ENCODE measurements around the gene UTS2B.
A peak's percentile ranks its signal among the peaks of the same experiment; 100 is the strongest.
"Not testable (repeated sequence)": the region's sequence is repeated elsewhere in the genome, so short reads cannot be mapped to it uniquely, and the experiment has no call there.

The UTS2B gene

DNA sequence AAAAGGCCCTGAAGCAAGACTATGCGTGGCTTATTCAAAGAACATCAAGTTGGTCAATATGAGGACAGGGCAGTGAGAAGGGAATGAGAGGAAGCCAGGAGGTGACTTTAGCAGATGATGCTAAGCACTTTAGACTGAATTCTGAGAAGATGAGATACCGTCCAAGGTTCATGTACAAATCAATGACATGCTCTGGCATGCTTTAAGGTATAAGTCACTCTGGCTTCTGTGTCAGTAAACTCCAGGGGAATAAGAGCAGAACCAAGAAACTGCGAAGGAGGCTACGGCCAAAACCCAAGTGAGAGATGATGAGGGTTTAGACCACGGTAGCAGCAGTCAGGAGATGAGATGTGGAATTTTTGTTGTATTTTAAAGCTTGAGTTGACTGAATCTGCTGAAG, 10.0 kb downstream of the UTS2B start:
- no peak for DNase-seq

GRCh38 chr3:191316876-191317603, 13.3 kb downstream of the UTS2B start:
- no peak for DNase-seq

GRCh38 chr3:191314109-191314728, 16.1 kb downstream of the UTS2B start:
- no peak for DNase-seq

DNA sequence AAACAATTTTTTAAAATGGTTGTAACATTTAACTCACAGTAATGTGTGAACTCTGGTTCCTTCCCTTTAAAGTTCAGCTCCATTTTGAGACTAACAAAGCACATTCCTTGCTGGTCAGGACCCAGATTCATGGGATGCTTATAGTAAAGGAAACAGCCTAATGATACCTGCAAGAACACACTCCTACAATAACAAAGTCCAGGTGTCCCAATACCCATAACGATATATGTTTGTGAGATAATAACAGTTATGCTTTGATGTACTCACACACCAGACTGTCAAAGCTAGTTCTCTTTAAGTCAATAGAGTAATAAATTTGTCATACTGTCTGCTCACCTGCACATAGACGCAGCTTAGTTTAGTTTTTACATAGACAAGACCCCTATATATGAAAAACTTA, 17.0 kb downstream of the UTS2B start:
- no peak for DNase-seq

DNA sequence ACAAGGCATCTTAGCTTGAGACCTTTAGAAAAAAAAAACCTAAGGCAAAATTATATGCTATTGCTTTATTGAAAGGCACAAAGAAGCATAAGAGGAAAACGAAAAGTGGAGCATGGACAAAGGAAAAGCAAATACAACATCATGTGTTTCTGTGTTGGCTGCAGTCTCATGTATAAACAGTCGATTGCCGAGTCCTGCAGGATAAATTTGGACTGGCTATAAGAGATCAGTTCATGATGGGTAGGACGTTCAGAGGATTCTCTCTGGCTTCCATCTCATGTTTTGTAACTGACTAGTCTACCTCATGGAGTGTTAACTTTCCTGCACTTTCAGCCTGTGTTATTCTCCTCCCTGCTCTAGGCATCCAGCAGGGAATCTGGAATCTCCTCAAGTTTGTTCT, 23.0 kb downstream of the UTS2B start:
- no peak for DNase-seq

DNA sequence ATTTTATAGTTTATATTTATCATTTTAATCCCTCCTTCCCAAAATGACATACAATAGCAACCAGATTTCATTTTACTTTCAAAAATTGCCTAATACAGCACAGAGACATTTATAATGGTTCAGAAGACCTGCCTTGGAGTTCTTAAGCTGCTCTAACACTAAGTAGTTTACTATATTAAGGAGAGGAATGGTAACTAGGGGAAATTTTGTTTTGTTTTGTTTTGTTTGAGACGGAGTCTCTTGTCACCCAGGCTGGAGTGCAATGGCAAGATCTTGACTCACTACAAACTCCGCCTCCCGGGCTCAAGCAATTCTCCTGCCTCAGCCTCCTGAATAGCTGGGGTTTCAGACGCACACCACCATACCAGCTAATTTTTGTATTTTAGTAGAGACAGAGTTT, 23.9 kb downstream of the UTS2B start:
- DNase-seq: no peak

DNA sequence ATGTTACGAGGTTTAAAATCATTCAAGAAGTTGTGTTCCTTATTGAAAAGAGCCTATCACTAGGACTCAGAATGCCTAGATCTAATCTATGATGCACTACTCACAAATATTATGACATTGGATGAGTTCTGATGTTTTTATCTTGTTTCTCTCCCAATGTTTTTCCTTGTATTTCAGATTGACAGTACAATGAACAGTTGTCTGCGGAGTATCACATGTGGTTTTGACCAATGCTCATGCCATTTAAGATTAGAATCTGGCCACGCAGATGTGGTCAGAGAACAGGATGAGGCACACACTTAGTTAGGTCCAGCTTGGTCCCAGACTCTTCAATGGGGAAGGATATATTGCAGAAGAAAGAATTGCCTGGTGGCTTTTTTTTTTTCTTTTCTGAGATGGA, 26.7 kb downstream of the UTS2B start:
- DNase-seq: no peak

- DNase-seq: no peak
These were observed 27.9 kb downstream of the UTS2B start for GRCh38 chr3:191302451-191302850.

DNA sequence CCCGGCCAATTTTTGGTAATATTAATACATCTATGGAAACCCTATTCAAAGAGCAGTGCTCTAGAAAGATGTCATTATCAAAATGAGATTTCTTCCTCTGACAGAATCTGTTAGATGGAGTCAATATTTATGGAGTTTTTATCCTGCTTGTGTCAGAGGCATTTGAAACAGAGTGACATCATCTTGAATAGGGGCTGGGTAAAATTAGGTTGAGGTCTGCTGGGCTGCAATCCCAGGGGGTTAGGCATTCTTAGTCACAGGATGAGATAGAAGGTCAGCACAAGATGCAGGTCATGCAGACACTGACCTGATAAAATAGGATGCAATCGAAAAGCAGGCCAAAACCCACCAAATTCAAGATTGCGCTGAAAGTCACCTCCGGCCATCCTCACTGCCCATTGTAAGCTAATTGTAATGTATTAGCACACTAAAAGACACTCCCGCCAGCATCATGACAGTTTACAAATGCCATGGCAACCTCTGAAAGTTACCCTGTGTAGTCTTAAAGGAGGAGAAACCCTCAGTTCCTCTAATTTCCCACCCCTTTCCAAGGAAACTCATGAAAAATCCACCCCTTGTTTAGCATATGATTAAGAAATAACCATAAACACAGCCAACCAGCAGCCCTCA, 28.4 kb downstream of the UTS2B start:
- DNase-seq: no peak

DNA sequence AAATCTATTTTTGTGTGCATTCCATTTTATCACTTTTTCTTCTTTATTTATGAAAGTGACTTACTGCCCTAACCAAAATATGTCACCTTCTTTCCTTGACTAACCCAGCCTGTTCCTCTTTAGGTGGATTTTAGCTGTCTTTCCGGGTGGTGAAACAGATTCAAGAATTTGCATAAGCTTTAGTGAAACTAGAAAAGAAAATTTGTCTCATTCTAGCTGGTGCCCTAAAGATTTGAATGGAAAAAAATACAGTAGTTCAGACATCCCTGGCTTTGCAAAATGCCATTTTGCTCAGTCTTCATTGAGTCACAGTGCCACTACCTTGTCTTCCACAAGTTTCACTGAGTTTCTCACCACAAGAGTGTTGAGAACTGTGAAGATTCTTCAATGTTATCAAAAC, 29.3 kb downstream of the UTS2B start:
- DNase-seq: no peak

- DNase-seq: no peak
These were observed 29.9 kb downstream of the UTS2B start for GRCh38 chr3:191300422-191300821.

- DNase-seq: no peak
These were observed 31.5 kb downstream of the UTS2B start for GRCh38 chr3:191298846-191299245.

DNA sequence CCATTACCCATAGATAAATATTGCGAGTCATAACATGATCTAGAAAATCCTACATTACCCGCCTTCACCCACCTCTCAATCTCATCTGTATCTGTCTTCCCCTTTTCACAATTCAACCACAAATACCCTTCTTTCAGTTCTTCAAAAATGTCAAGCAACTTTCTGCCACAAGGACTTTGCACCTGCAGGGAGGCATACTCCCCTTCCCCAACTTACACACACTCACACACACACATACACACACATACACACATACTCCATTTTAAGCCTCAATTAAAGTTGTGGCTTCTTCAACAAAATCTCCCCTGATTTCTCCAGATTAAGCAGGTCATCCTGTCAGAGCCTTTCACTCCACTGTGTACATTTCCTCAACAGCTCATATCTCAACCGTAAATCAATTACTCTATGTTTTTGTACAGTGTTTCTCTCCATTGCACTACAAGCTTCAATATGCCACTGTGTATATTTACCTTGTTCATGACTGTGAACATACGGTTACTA, 34.2 kb downstream of the UTS2B start:
- peak; percentile 32 for DNase-seq

DNA sequence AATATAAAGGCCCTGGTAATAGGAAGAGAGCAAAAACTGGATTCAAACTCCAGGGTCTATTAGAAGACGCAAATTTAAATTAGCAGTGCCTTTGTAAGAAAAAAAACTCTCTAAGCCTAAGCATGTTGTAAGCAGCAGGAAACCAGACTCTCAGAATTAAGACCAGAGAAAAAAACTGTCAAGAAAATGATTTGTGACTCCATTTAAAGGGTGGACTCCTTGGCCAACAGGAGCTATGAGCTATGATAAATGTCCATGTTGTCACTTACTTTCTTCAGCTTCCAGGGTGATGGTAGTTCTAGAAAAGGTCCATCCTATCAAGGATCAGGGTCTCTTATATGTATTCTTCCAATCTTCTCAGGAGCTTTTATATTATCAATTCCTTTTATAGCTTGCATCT, 36.0 kb downstream of the UTS2B start:
- no peak for DNase-seq

DNA sequence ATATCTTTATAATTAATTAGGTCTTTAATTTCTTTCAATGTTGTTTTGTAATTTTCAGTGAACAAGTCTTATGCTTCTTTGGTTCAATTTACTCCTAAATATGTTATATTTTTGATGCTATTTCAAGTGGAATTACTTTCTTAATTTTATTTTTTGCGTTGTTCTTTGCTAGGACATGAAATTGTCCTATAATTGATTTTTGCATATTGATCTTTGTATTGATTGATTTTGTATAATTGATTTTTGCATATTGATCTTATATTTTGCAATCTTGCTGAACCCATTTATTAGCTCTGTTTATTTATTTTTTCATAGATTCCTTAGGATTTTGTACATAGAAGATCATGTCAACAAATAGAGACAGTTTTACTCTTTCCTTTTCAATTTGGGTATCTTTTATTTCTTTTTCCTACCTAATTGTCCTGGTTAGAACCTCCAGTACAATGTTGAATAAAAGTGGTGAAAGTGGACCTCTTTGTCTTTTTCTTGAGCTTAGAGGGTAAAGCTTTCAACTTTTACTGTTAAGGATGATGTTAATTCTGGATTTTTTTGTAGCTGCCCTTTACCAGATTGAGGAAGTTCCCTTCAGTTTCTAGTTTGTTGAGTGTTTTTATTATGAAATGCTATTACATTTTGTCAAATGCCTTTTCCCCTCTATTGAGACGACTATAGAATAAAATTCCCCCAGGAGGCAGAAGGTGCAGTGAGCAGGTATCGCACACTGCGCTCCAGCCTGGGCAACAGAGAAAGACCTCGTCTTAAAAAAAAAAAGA, 37.9 kb downstream of the UTS2B start:
- DNase-seq: no peak

- DNase-seq: no peak
These were observed 39.9 kb downstream of the UTS2B start for GRCh38 chr3:191290311-191291025.

DNA sequence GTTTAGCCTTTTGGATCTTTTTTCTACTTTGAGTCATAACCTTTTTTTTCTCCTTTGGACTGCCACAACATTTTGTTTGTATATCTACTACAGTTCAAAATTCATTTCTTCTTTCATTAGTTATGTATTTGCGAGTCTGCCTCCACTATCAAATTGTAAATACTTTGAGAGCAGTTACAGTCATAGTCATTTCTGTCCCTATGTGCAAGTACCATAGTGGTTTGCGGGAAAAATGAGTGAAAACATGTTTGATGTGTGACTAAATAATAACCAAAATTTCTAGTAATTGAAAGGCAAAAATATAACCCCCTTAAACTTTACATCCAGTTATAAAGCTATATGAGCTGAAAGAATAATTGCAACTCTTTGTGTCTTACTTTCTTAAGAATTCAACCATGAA, 46.9 kb downstream of the UTS2B start:
- DNase-seq: no peak

GRCh38 chr3:191282251-191283185, 47.8 kb downstream of the UTS2B start:
- DNase-seq: no peak

DNA sequence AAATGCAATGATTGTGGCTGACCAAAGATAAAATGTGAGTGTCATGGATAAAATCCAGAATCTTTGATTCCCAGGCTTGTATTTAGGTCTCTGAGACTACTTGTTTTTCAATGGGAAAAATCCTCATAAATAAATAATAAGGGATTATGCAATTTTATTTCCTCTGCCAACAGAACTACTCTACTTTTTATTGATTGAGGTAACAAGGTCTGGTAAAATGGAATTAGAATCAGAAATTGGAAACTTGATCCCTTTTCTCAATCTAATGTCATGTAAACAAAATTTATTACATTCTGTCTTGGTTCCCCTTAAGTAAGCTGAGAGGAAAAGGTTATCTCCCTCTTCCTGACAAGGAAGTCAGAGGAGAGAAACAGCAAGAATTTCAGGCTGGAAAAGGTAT, 49.4 kb downstream of the UTS2B start:
- DNase-seq: no peak

DNA sequence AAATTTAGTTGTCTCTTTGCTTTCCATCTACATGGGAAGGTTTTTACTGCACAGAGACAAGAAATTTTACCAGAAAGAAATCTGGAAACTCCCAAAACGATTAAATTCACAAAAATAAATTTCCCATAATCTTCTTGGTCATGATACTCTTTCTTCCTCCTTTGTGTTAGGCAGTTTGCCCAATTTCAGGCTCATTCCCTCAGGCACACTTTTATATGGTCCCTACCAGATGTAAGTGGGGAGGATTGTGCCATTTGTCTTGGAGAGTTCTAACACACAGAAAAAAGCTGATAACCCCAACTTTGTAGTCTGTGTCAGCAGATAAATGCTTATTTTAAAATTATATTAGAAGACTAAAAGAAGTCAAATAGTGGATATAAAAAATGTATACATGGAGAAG, 50.2 kb downstream of the UTS2B start:
- DNase-seq: no peak

DNA sequence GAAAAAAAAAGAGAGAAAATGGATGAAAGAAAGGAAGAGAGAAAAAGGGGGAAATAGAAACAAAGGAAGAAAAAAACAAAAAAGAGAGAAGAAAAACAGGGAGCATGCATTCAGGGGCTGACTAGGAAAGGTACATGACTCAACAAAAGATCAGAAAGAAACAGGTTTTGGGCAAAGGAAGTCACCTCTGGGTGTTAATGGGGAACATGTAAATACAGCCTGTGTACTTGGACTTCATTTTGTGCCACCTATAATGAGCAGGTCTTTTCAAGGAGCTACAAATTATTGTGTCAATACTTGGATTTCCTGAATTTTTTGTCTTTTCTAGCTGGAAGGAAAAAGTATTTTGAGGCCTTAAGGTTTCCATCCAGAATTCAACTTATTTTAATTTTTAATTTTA, 54.6 kb downstream of the UTS2B start:
- no peak for DNase-seq

- DNase-seq: not testable (repeated sequence)
These were observed 55.1 kb downstream of the UTS2B start for GRCh38 chr3:191275244-191275643.
